ENCODE results near the gene PMPCA. TPM values are rescaled to one million over a fixed set of nuclear protein-coding genes. Genes with fewer than 3 reads are reported as not detected.

The PMPCA gene
- total RNA-seq, 4 donors from 2014 or later, result 29.4 to 38.7 (median 33.5) TPM

DNA sequence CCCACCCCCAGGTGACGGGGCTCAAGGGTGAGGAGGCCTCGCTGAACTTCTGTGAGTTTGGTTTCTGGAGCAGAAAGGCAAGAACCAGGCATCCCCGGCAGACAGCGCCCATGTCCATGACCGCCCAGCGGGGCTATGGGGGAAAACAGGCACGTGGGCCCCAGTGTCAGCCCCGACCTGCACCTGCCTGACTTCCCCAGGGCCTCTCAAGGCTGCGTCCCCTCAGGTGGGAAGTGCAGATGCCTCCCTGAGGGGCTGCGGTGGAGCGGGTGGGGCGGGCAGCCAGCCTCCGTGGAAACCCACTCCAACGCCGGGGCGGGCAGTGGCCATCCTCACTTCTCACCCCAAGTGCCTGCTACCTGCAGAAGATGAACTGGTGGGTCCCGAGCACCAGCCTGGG, 30.1 kb upstream of the PMPCA start:
- H3K36me3 ChIP-seq, result peaks cover 18 to 84% (median 30%) of the 10 kb centered on the region in 3 donors
- intact Hi-C loops (cut with DNase I), result no loop called here

DNA sequence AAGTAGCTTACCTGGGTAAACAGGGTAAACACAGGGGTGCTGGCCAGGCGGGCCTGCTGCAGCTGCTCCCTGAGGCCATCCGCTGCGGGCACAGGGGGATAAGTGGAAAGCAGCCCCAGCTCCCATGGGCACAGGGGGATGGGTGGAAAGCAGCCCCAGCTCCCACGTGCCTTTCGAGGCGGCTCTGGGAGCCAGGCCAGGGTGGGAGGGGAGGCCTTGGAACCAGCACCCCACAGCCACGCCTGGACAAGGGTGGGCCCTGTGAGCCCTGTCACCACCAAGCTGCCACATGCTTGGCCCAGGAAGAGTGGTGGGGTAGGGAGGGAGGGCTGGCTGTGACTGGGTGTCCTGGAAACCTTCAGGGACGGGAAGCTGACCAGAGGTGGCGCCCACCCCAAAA, 29.1 kb upstream of the PMPCA start:
- intact Hi-C loops (cut with DNase I), result no loop called here
- Histone ChIP-seq H3K36me3 (peaks cover 18 to 87% (median 30%) of the 10 kb centered on the region in 3 donors), H3K27ac (no peak overlapping the region), H3K27me3 (no peaks in the 10 kb centered on the region), H3K9me3 (no peaks in the 10 kb centered on the region), H3K4me1 (no peaks in the 10 kb centered on the region), H3K4me3 (no peak overlapping the region)
- 86 to 100% methylated on average over 2 to 3 of the region's 9 CpGs for whole genome bisulfite sequencing, 2 donors
- no peak for TF ChIP-seq POLR2A (IDR thresholded peaks at IDR 0.05)
- TF ChIP-seq, protein P1, sequence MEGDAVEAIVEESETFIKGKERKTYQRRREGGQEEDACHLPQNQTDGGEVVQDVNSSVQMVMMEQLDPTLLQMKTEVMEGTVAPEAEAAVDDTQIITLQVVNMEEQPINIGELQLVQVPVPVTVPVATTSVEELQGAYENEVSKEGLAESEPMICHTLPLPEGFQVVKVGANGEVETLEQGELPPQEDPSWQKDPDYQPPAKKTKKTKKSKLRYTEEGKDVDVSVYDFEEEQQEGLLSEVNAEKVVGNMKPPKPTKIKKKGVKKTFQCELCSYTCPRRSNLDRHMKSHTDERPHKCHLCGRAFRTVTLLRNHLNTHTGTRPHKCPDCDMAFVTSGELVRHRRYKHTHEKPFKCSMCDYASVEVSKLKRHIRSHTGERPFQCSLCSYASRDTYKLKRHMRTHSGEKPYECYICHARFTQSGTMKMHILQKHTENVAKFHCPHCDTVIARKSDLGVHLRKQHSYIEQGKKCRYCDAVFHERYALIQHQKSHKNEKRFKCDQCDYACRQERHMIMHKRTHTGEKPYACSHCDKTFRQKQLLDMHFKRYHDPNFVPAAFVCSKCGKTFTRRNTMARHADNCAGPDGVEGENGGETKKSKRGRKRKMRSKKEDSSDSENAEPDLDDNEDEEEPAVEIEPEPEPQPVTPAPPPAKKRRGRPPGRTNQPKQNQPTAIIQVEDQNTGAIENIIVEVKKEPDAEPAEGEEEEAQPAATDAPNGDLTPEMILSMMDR (IDR thresholded peaks at IDR 0.05), result no peak
- no peak for DNase-seq

More for the DNA sequence above, 30.1 kb upstream of the PMPCA start:
- TF ChIP-seq POLR2A (IDR thresholded peaks at IDR 0.05), result no peak
- TF ChIP-seq, protein P1 (IDR thresholded peaks at IDR 0.05), result no peak
- DNase-seq, result no peak
- Histone ChIP-seq H3K9me3 (no peaks in the 10 kb centered on the region), H3K27ac (no peak overlapping the region), H3K4me1 (no peaks in the 10 kb centered on the region), H3K27me3 (no peaks in the 10 kb centered on the region), H3K4me3 (no peak overlapping the region)
- no CpG with 5 or more reads among the region's 17 CpGs for WGBS, 2 donors

GRCh38 chr9:136381966-136382513, 28.4 kb upstream of the PMPCA start:
- intact Hi-C loops (cut with DNase I), result no loop called here
- H3K27me3 ChIP-seq, result no peaks in the 10 kb centered on the region
- WGBS, 2 donors, result 85% methylated on average over 12 of the region's 25 CpGs; no CpG with 5 or more reads in 1 of the 2 donors
- TF ChIP-seq, protein P1 (IDR thresholded peaks at IDR 0.05), result no peak
- TF ChIP-seq POLR2A (IDR thresholded peaks at IDR 0.05), result no peak
- H3K9me3 ChIP-seq, result no peaks in the 10 kb centered on the region
- H3K36me3 ChIP-seq, result peaks cover 19 to 94% (median 31%) of the 10 kb centered on the region in 3 donors
- no peak for DNase-seq
- no peak overlapping the region for H3K27ac ChIP-seq
- no peak overlapping the region for H3K4me3 ChIP-seq
- H3K4me1 ChIP-seq, result no peaks in the 10 kb centered on the region

- Histone ChIP-seq H3K27ac (no peak overlapping the region), H3K36me3 (peaks cover 24 to 100% (median 40%) of the 10 kb centered on the region in 3 donors), H3K27me3 (no peaks in the 10 kb centered on the region), H3K4me1 (no peaks in the 10 kb centered on the region), H3K4me3 (no peak overlapping the region), H3K9me3 (no peaks in the 10 kb centered on the region)
- no peak for DNase-seq
- intact Hi-C loops (cut with DNase I), result no loop called here
- WGBS, 2 donors, result 100% methylated on average over 1 of the region's 20 CpGs; no CpG with 5 or more reads in 1 of the 2 donors
- TF ChIP-seq, protein P1 (IDR thresholded peaks at IDR 0.05), result no peak
- no peak for TF ChIP-seq POLR2A (IDR thresholded peaks at IDR 0.05)
Observed at GRCh38 chr9:136383436-136383835, 27.0 kb upstream of the PMPCA start.

DNA sequence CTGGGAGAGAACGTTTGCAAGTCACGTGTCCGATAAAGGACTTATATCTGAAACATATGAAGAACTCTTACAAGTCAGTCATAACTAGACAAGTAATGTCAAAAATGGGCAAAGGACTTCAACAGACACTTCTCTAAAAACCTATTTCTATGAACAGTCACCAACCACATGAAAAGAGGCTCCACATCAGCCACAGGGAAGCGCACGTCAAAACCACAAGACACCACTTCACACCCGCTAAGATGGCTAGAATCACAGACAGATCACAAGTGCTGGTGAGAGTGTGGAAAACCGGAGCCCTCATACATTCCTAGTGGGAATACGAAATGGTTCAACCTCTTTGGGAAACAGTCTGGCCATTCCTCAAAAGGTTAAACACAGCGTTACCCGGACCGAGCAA, 25.4 kb upstream of the PMPCA start:
- Histone ChIP-seq H3K36me3 (peaks cover 15 to 100% (median 29%) of the 10 kb centered on the region in 3 donors), H3K27ac (no peak overlapping the region), H3K9me3 (no peaks in the 10 kb centered on the region), H3K4me3 (no peak overlapping the region), H3K4me1 (no peaks in the 10 kb centered on the region), H3K27me3 (no peaks in the 10 kb centered on the region)
- intact Hi-C loops (cut with DNase I), result no loop called here
- TF ChIP-seq POLR2A (IDR thresholded peaks at IDR 0.05), result no peak
- TF ChIP-seq, protein P1 (IDR thresholded peaks at IDR 0.05), result no peak
- 75 to 88% methylated on average over 11 of the region's 11 CpGs for WGBS, 2 donors
- no peak for DNase-seq

Measured in esophagus squamous epithelium (tissue), 5 donors.